CD4-positive, alpha-beta T cell treated with Interleukin-10 for 1 hour (primary cell): Measurements from ENCODE around the gene HDAC9.

Experiments
- DNase-seq: peaks from one replicate; pipeline ENCODE4 v3.0.0-alpha.2; 2020

HDAC9 gene

DNA sequence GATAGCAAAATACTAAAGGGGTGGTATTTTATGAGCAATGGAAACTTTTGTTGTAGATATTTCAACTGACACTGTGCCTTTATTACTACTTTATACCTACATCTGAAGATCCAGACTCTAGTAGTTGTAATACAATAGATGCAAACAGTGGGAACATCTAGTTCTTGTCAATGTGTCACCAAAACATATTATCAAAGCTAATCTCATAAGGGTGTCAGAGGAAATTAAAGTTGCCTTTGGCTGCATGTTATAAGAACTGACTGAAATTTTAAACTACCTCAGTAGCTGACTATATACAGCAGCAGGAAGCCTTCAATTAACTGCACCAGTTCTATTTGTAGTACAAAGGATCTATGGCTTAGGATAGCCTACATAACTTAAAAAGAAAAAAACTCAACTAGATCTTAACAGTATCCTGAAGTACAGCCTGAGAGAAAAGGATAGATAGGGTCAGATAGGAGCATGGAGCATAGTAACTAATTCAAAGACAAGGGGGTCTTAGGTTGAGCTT is 30.9 kb downstream of the HDAC9 start:
- DNase-seq, result no peak

GRCh38 chr7:18529239-18529638 is 33.7 kb downstream of the HDAC9 start:
- DNase-seq, result no peak

- DNase-seq, result no peak
Observed at GRCh38 chr7:18530224-18531179, 35.0 kb downstream of the HDAC9 start.

GRCh38 chr7:18531539-18531938 is 36.0 kb downstream of the HDAC9 start:
- no peak for DNase-seq

- no peak for DNase-seq
Observed at GRCh38 chr7:18532813-18533212, 37.3 kb downstream of the HDAC9 start.

GRCh38 chr7:18534481-18534880 is 38.9 kb downstream of the HDAC9 start:
- no peak for DNase-seq

- no peak for DNase-seq
Observed at GRCh38 chr7:18535810-18536415, 40.4 kb downstream of the HDAC9 start.

- no peak for DNase-seq
Observed at GRCh38 chr7:18536486-18536885, 40.9 kb downstream of the HDAC9 start.

DNA sequence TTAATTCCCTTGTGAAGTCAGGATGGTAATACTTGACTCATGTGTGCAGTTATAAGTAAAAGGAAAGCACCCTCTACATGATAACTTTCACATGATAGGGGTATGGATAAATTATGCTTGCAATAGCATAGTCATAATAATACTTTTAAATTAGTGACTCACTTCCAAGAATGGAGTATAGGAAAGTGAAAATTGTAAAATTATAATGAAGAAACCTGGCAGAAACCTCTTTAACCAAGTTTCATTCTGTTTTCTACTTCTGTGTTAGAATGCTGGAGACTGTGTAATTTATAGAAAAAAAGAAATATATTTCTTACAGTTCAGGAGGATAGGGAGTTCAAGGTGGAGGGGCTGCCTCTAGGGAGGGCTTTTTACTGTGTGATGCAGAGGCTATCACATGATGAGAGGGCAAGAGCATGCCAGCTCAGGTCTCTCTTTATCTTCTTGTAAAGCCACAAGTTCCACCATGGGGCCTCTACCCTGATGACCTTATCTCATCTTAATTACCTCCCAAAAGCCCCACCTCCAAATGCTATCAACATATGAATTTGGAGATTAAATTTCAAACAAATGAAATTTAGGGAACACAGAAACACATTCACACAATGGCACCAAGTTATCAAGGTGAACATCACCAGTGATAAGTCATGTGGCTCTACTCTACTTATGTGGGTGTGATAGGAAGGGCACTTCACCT is 43.2 kb downstream of the HDAC9 start:
- no peak for DNase-seq

DNA sequence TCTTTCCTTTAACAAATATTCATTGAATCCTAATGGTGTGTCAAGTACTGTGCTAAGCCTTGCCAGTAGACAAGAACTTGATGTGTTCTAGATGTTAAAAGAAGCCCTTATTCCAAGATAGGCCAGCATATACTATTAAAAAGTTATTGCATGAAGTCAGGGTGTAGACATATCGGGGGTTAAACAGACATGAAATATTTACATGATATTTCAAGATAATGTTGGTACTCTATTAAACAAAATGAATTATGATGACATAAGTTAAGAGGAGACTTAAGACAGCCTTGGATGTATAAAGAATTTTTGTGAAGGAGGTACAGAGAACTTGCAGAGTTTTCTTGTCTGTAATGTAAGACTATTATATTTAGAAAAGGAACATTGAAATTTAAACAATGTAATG is 44.8 kb downstream of the HDAC9 start:
- no peak for DNase-seq

- DNase-seq, result no peak
Observed at GRCh38 chr7:18541181-18541870, 45.8 kb downstream of the HDAC9 start.

GRCh38 chr7:18541871-18542212 is 46.3 kb downstream of the HDAC9 start:
- DNase-seq, result no peak

- DNase-seq, result no peak
Observed at GRCh38 chr7:18546576-18546975, 51.0 kb downstream of the HDAC9 start.

DNA sequence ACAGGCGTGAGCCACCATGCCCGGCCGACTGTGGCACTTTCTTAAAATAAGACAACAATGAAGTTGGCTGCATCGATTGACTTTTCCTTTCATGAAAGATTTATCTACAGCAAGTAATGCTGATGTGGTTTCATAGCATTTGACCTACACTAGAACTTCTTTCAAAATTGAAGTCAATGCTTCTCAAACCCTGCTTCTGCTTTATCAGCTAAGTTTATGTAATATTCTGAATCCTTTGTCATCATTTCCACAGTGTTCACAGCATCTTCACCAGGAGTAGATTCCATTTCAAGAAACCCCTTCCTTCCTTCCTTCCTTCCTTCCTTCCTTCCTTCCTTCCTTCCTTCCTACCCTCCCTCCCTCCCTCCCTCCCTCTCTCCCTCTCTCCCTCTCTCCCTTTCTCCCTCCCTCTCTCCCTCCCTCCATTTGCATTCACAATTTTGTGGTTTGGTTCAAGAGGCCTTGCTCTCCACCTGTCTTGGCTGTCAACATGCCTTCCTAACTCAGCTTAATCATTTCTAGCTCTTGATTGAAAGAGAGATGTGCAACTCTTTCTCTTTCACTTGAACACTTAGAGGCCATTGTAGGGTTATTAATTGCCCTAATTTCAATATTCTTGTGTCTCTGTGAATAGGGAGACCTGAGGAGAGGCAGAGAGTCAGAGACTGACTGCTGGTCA is 52.1 kb downstream of the HDAC9 start:
- no peak for DNase-seq

GRCh38 chr7:18548534-18548933 is 53.0 kb downstream of the HDAC9 start:
- no peak for DNase-seq

DNA sequence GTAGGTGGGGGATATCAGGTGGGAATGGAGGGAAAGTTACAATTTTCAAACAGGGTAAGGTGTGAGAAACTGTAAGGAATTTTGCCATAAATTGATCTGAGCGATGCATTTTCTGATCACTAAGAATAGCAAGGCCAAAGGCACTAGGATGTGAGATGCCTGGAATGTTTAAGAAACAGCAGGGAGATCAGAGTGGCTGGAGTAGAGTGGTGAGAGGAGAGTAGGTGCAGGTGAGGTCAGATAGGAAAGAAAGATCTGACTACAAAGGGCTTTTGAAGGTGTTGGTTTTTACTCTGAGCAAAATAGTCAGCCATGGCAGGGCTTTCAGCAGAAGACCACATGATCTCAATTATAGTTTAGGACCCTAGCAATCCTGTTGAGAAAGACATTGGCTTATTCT is 55.0 kb downstream of the HDAC9 start:
- no peak for DNase-seq

- DNase-seq, result no peak
Observed at GRCh38 chr7:18552316-18552916, 56.9 kb downstream of the HDAC9 start.

DNA sequence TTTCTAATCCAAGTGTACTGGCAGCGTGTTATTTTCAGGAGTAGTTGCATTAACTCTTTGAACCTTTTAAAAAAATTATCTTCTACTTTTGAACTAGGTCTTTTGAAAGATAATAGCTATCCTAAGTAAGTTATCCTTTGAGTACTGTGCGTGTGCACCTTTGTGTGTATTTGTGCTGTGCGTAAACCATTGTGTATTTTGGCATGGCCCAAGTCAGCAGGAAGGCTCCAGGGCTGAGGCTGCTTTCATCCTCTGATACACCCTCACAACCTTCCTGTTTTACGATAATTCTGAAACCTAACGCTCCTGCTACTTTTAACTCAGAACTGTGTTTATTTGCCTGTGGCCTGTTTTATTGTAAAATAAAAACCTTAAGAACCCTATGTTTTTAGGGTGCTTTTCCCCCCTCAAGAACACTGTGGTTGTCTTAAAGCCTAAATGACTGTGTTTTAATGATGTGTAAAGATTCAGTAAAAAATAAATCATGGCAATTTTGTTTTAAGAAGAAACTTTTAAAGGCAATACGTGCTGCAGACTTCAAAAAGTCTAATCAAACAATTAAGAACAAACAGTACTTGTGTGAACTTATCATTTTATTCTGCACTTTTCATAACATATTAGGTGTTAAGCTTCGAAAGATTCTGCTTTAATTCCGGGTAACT is 57.5 kb downstream of the HDAC9 start:
- no peak for DNase-seq

GRCh38 chr7:18553605-18554003 is 58.1 kb downstream of the HDAC9 start:
- DNase-seq, result no peak

- DNase-seq, result no peak
Observed at GRCh38 chr7:18555120-18555519, 59.6 kb downstream of the HDAC9 start.

- no peak for DNase-seq
Observed at GRCh38 chr7:18555968-18556367, 60.4 kb downstream of the HDAC9 start.
